Activated CD8-positive, alpha-beta T cell treated with anti-CD3 and anti-CD28 coated beads, Interleukin-2, amount 10 ng/mL, durations not matched to agents 7 days and 5 days (primary cell): ENCODE results near the gene ITGA7. TPM values are rescaled to one million over a fixed set of nuclear protein-coding genes. Genes with fewer than 3 reads are reported as not detected.

Experiments used
- ATAC-seq: fragments of 150-1000 bp; cut with Tn5 transposase; one replicate; pipeline ENCODE4 v1.10.0; 2021; ENCODE audit warnings: moderate library complexity
- CTCF ChIA-PET: fragments of 350-600 bp; sonication (Branson Sonifier 250); formaldehyde crosslinking; loops from one replicate; lab custom pipeline; 2021; ENCODE audit warnings: antibody characterized with exemption; lab: Charles Lee
- POLR2A ChIA-PET: fragments of 350-600 bp; sonication (Branson Sonifier 250); formaldehyde crosslinking; loops from one replicate; lab custom pipeline; 2021; ENCODE audit warnings: antibody characterized with exemption; lab: Charles Lee
- DNase-seq: peaks from one replicate; pipeline ENCODE4 v3.0.0-alpha.2; 2020
- H3K27ac Mint-ChIP-seq: one replicate; pipeline ENCODE4 v1.8.0; 2021; ENCODE audit warnings: mild to moderate bottlenecking, mixed read lengths
- H3K27me3 Mint-ChIP-seq: one replicate; pipeline ENCODE4 v1.8.0; 2021; ENCODE audit warnings: low read depth, mixed read lengths
- H3K36me3 Mint-ChIP-seq: one replicate; pipeline ENCODE4 v1.8.0; 2021; ENCODE audit warnings: low read depth, mixed read lengths
- H3K4me1 Mint-ChIP-seq: one replicate; pipeline ENCODE4 v1.8.0; 2021; ENCODE audit warnings: low read depth, mixed read lengths
- H3K4me3 Mint-ChIP-seq: one replicate; pipeline ENCODE4 v1.8.0; 2021; ENCODE audit warnings: mild to moderate bottlenecking, mixed read lengths
- H3K9me3 Mint-ChIP-seq: one replicate; pipeline ENCODE4 v1.8.0; 2022; ENCODE audit warnings: mixed read lengths; ENCODE audit not compliant: insufficient read depth
- total RNA-seq, 2 experiments: library from RNA; stranded (reverse); gene quantifications; one replicate each; pipeline ENCODE4 v1.2.3, GENCODE V29; 2021

The ITGA7 gene
- 1 to 10 TPM; 2.0 to 4.2 TPM for total RNA-seq

- POLR2A ChIA-PET, result no interaction called here
- Mint-ChIP-seq H3K9me3 (no peaks in the 10 kb centered on the region), H3K27ac (no peak within 1 kb of the TSS), H3K27me3 (peaks cover 51% of the 10 kb centered on the region), H3K4me1 (peaks cover 20% of the 10 kb centered on the region), H3K36me3 (no peaks in the 10 kb centered on the region), H3K4me3 (peak within 1 kb of the TSS; percentile 76)
- CTCF ChIA-PET, result no interaction called here
- DNase-seq (peak; percentile 65), ATAC-seq (peak; percentile 91)
These were observed at the start of gene ITGA7 for GRCh38 chr12:55707841-55708694. Gene ITGA7, minus strand, starts transcription at chr12:55707904. Its CDS starts 222 bp downstream, at chr12:55707682.

GRCh38 chr12:55755246-55755645 is 47.5 kb upstream of the ITGA7 start:
- ATAC-seq (no peak), DNase-seq (no peak)
- Mint-ChIP-seq H3K4me1 (no peaks in the 10 kb centered on the region), H3K4me3 (no peak overlapping the region), H3K27ac (no peak overlapping the region), H3K27me3 (no peaks in the 10 kb centered on the region), H3K36me3 (peaks cover 67% of the 10 kb centered on the region), H3K9me3 (no peaks in the 10 kb centered on the region)
- POLR2A ChIA-PET, result interaction anchor here (0.6 kb wide), 1 partner anchor 17 kb away, joined by 3 read pairs; no protein-coding TSS in a partner anchor
- CTCF ChIA-PET, result interaction anchor here (1.1 to 2.6 kb wide), 3 partner anchors 13 to 240 kb away, joined by 3 to 22 read pairs (median 5); no protein-coding TSS in a partner anchor

- CTCF ChIA-PET, result interaction anchor here (0.8 to 4.9 kb wide), 7 partner anchors 10 to 356 kb away, joined by 3 to 28 read pairs (median 6); partner anchors contain the start of genes ORMDL2, PA2G4 and SARNP
- H3K4me1 Mint-ChIP-seq, result peaks cover 22% of the 10 kb centered on the region
- H3K27ac Mint-ChIP-seq, result no peak overlapping the region
- H3K36me3 Mint-ChIP-seq, result peaks cover 33% of the 10 kb centered on the region
- ATAC-seq, result no peak
- H3K9me3 Mint-ChIP-seq, result no peaks in the 10 kb centered on the region
- no peak for DNase-seq
- H3K4me3 Mint-ChIP-seq, result no peak overlapping the region
- POLR2A ChIA-PET, result interaction anchor here (0.8 kb wide), 1 partner anchor 249 kb away, joined by 3 read pairs; the partner anchor contains the start of gene SUOX
- no peaks in the 10 kb centered on the region for H3K27me3 Mint-ChIP-seq
These were observed 40.7 kb upstream of the ITGA7 start for GRCh38 chr12:55748230-55748993.

- no peak for ATAC-seq
- ChIA-PET CTCF (interaction anchor here (1.0 to 4.9 kb wide), 7 partner anchors 8 to 193 kb away, joined by 3 to 28 read pairs (median 6); partner anchors contain the start of genes ORMDL2 and SARNP), POLR2A (interaction anchor here (0.7 kb wide), 1 partner anchor 21 kb away, joined by 3 read pairs; no protein-coding TSS in a partner anchor)
- Mint-ChIP-seq H3K9me3 (no peaks in the 10 kb centered on the region), H3K27me3 (peaks cover 5% of the 10 kb centered on the region), H3K4me3 (no peak overlapping the region), H3K36me3 (peaks cover 19% of the 10 kb centered on the region), H3K4me1 (peaks cover 31% of the 10 kb centered on the region), H3K27ac (no peak overlapping the region)
- DNase-seq, result no peak
These were observed 39.2 kb upstream of the ITGA7 start for GRCh38 chr12:55746913-55747231.

- H3K4me1 Mint-ChIP-seq, result peaks cover 34% of the 10 kb centered on the region
- DNase-seq (no peak), ATAC-seq (no peak)
- H3K9me3 Mint-ChIP-seq, result no peaks in the 10 kb centered on the region
- CTCF ChIA-PET, result interaction anchor here (1.0 to 4.9 kb wide), 8 partner anchors 8 to 193 kb away, joined by 3 to 28 read pairs (median 6); partner anchors contain the start of genes ORMDL2 and SARNP
- H3K27ac Mint-ChIP-seq, result peak overlapping the region; percentile 9
- no peak overlapping the region for H3K4me3 Mint-ChIP-seq
- POLR2A ChIA-PET, result interaction anchor here (0.7 to 1.0 kb wide), 2 partner anchors 16 to 21 kb away, joined by 3 read pairs; no protein-coding TSS in a partner anchor
- peaks cover 18% of the 10 kb centered on the region for H3K36me3 Mint-ChIP-seq
- H3K27me3 Mint-ChIP-seq, result peaks cover 7% of the 10 kb centered on the region
These were observed 38.6 kb upstream of the ITGA7 start for GRCh38 chr12:55746174-55746912.

GRCh38 chr12:55745361-55746173 is 37.9 kb upstream of the ITGA7 start:
- H3K4me1 Mint-ChIP-seq, result peaks cover 37% of the 10 kb centered on the region
- DNase-seq (no peak), ATAC-seq (no peak)
- ChIA-PET CTCF (interaction anchor here (0.9 to 4.9 kb wide), 7 partner anchors 9 to 195 kb away, joined by 3 to 16 read pairs (median 4); no protein-coding TSS in a partner anchor), POLR2A (interaction anchor here (0.6 to 1.1 kb wide), 3 partner anchors 17 to 247 kb away, joined by 3 read pairs; partner anchors contain the start of gene RAB5B)
- H3K27me3 Mint-ChIP-seq, result peaks cover 7% of the 10 kb centered on the region
- peak overlapping the region; percentile 89 for H3K4me3 Mint-ChIP-seq
- peaks cover 11% of the 10 kb centered on the region for H3K36me3 Mint-ChIP-seq
- no peaks in the 10 kb centered on the region for H3K9me3 Mint-ChIP-seq
- H3K27ac Mint-ChIP-seq, result no peak overlapping the region

- CTCF ChIA-PET, result interaction anchor here (0.9 to 4.9 kb wide), 11 partner anchors 10 to 198 kb away, joined by 3 to 16 read pairs (median 5); partner anchors contain the start of genes CD63, ORMDL2 and SARNP
- DNase-seq, result no peak
- no peak for ATAC-seq
- Mint-ChIP-seq H3K36me3 (peaks cover 8% of the 10 kb centered on the region), H3K4me1 (peaks cover 37% of the 10 kb centered on the region), H3K27me3 (peaks cover 7% of the 10 kb centered on the region), H3K4me3 (peak overlapping the region; percentile 89), H3K9me3 (no peaks in the 10 kb centered on the region), H3K27ac (peak overlapping the region; percentile 37)
- POLR2A ChIA-PET, result interaction anchor here (0.6 to 1.8 kb wide), 6 partner anchors 44 to 248 kb away, joined by 3 to 7 read pairs (median 3); partner anchors contain the start of genes DNAJC14, ORMDL2, RAB5B and SARNP
These were observed 36.8 kb upstream of the ITGA7 start for GRCh38 chr12:55744340-55745030.

- Mint-ChIP-seq H3K4me1 (peaks cover 40% of the 10 kb centered on the region), H3K27me3 (peaks cover 7% of the 10 kb centered on the region), H3K4me3 (peak overlapping the region; percentile 89), H3K36me3 (peaks cover 4% of the 10 kb centered on the region), H3K9me3 (no peaks in the 10 kb centered on the region), H3K27ac (peak overlapping the region; percentile 75)
- POLR2A ChIA-PET, result interaction anchor here (1.1 to 1.8 kb wide), 4 partner anchors 45 to 189 kb away, joined by 3 to 7 read pairs (median 4); partner anchors contain the start of genes DNAJC14, ORMDL2 and SARNP
- DNase-seq (peak; percentile 67), ATAC-seq (peak; percentile 53)
- CTCF ChIA-PET, result interaction anchor here (0.7 to 4.9 kb wide), 13 partner anchors 10 to 297 kb away, joined by 3 to 16 read pairs (median 5); partner anchors contain the start of genes CD63, ORMDL2 and SARNP
These were observed 36.0 kb upstream of the ITGA7 start for GRCh38 chr12:55743406-55744339.
